PC-9 (cell line): ENCODE data around the gene SPATA31D3. TPM values are rescaled to one million over a fixed set of nuclear protein-coding genes. Genes with fewer than 3 reads are reported as not detected.

Experiments
- total RNA-seq: library from RNA; stranded (reverse); gene quantifications from 2 replicates; pipeline ENCODE4 v1.2.3, GENCODE V29; 2021

Gene SPATA31D3
- total RNA-seq, 1 experiment from 2014 or later, result not detected

Other genes with a start within 250 kb of the SPATA31D3 start
- not detected in 2 replicates for gene SPATA31D4, start 15.1 kb upstream of the SPATA31D3 start, total RNA-seq
- gene SPATA31D1, start 45.3 kb downstream of the SPATA31D3 start, total RNA-seq, result not detected in 2 replicates